Ammon's horn (tissue), 1 donor: Measurements from ENCODE around the gene ZNF324B.
"Not testable (repeated sequence)": the region's sequence is repeated elsewhere in the genome, so short reads cannot be mapped to it uniquely, and the experiment has no call there.

Source experiments
- DNase-seq: peaks from one replicate; pipeline ENCODE4 v3.0.0-alpha.2; 2016; ENCODE audit warnings: low spot score

Gene ZNF324B

DNA sequence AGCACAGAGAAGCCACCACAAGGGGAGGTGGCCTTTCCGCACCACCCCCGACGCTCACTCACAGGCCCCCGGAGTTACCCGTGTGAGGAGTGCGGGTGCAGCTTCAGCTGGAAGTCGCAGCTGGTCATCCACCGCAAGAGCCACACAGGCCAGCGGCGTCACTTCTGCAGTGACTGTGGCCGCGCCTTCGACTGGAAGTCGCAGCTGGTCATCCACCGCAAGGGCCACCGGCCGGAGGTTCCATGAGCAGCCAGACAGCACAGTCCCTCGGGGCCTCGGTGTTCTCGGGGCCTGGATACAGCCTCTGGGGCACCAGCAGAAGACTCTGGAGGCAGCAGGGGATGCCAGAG lies 29.0 kb downstream of the ZNF324B start:
- DNase-seq = no peak

DNA sequence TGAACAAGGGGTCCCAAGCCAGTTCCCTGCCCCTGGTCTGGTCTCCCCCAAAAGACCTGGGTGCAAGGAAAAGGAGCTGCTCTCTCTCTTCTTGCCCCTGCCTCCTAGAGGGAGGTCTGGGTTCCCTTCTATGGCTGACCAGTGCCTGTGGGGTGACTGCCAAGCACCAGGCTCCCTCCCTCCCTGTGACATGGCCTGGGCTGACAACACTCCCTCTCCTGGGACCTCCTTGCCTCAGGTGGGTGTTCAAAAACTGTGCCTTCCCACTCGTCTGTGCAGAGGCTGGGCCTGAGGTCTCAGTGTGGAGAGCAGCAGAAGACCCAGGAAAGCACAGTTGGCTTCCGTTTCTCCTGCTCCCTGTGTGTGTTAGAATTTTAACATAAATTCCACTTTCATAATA lies 29.4 kb downstream of the ZNF324B start:
- no peak for DNase-seq

DNA sequence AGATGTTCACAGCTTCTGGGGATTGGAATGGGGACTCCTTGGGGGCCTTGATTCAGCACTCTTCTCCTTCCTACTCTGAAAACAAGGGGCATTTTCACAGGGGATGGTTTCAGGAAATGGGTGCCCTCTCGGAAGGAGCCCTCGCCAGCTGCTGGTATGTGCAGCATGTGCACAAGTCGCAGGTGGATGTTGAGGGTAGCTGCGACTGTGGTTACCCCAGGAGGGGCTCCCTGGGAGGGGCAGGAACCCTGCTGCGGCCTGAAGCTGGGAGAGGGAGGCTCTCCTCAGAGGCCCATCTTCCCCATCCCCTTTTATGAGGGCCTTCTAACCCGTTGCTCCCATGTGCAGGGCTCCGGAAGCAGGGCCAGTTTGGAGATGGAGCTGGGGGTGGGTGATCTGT lies 30.9 kb downstream of the ZNF324B start:
- DNase-seq = no peak

DNA sequence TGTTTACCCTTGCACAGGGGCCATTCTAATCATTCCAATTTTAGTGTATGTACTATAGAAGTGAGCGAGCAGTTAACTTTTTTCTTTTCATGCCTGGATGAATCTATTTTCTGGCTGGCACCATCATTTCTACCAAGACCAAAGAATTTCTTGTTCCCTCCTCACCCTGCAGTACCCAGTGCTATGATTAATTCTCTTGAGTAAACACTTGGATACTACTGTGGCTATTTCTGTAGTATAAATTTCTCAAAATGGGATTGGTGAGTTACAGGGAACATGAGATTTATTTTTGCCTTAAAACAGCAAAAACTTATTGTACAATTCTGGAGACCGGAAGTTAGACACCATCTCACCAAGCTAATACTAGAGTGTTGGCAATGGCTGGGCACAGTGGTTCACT lies 32.4 kb downstream of the ZNF324B start:
- no peak for DNase-seq

DNA sequence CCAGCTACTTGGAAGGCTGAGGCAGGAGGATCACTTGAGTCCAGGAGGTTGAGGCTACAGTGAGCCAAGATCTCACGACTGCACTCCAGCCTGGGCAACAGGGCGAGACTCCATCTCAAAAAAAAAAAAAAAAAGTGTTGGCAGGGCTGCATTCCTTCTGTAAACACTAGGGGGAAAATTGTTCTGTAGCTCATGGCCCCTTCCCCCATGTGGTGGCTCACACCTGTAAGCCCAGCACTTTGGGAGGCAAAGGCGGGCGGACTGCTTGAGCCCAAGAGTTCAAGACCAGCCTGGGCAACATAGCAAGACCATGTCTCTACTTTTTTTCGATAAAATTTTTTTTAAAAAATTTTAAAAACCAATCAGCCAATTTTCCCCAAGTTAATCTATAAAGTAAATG lies 32.9 kb downstream of the ZNF324B start:
- not testable (repeated sequence) for DNase-seq

DNA sequence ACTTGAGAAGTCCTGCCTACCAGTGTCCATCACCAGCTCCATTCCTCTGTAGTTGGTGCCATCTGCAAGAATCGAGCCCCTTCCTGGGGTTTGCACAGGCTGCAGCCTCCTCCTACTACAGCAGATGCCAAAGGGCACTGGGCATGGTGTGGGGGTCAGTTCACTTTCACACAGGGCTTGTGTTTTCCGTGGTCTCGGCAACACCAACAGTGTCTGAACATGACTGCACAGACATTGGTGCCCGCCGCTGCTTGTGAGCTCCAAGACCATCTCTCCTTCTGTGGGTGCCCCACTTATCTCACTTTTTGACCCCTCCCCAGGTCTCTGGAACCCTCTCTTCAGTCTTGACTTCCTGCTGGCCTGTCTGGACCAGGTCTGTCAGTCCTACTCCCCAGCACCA lies 40.0 kb downstream of the ZNF324B start:
- no peak for DNase-seq

DNA sequence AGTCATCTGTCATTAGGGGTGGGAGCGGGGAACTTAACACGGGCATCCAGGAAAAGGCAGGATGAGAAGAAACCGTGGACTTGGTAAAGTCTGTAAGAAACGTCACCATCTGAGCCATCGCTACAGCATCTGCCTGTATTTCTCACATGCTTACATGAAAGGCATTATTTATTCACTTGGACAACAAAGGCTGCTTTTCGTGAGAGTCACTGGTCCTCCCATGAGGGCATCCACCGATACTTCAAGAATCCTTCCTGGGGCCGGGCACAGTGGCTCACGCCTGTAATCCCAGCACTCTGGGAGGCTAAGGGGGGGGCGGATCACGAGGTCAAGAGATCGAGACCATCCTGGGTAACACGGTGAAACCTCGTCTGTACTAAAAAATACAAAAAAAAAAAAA lies 40.8 kb downstream of the ZNF324B start:
- DNase-seq = no peak

DNA sequence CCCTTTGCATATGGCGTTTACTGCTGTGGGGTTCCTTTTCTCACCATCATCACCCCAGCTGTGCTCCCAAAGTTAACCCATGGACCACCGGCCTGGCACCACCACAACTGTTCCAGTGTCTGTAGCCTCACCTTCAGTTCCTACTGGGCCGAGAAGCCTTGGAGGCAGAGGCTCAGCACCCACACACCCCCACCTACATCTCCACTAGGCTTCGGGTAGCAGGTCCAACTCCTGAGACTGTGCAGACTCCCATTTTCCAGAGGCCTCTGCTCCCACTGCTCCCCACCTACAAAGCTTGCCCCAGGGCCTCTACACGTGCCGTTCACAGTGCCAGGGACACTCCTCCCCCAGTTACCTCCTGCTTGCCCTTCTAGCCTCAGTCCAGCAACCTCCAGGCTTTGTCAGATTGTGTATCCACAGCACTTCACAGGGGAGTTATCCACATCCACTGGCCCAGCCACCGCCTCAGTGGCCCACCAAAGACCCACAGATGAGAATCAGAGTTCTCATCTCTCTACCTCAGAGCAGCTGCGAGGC lies 46.3 kb downstream of the ZNF324B start:
- DNase-seq = peak; percentile 2

DNA sequence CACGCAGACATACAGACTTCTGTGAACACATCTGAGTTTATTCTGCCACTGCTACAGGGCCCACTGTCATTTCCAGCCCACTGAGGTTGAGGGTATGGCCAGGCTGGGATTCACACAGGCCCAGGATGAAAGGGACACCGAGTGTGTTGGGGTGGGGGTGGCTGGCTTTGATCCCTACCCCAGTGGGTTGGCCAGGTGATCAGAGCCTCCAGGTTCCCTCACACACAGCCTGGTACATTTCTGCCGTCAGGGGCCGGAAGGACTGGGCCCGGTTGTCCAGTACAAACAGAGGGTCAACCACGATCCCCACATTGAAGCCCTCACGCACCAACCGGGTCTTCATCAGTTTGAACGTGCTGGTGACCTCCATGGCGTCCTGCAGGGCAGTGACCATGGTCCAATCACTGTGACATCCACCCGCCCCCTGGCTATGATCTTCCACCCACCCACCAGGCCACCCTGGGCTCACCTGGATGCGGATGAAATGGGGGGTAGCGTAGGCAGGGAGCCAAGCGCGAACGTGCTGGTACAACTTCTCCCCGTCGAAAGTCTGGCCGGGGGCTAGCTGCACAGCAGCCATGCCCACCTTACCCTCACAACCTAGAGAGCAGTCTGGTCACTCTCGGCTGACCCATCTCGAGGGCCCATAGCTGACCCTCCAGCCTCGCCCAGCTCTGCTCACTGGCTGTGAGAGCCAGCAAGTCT lies 47.0 kb downstream of the ZNF324B start:
- DNase-seq = peak; percentile 4

DNA sequence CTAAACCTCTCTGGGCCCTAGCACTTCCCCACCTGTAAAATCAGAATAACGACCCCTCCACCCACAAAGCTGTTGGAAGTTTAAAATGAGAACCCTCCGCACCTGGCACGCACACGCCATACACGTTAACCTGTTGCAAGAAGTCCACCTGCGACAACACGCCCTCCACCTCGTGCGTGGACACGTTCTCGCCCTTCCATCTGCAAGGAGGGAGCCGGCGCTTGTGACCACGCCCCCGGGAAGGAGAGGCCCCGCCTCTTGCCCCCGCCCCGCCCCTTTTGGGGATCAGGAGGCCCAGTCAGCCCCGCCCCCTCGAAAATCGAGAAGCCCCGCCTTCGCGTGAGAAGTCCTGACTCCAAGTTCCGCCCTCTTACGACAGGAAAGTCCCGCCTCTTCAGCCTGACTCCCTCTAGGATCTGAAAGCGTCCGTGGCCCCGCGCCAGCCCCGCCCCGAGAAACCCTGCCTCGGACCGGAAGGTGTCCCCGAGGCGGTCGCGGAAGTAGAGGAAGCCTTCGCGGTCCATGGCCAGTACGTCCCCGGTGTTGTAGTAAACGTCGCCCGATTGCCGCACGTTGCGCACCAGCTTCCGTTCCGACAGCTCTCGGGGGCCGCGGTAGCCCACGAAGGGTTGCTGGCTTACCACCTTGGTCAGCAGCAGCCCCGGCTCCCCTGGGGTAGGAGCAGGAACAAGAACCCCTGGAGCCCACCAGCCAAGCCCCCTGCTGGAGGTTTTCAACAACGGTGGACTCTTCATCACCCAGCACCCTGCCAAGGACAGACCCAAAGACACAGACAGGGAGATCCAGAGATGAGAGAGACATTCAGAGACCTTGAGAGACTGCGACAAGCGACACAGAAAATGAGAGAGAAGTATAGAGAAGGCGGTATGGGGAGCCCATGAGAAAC lies 47.9 kb downstream of the ZNF324B start:
- peak; percentile 99 for DNase-seq

DNA sequence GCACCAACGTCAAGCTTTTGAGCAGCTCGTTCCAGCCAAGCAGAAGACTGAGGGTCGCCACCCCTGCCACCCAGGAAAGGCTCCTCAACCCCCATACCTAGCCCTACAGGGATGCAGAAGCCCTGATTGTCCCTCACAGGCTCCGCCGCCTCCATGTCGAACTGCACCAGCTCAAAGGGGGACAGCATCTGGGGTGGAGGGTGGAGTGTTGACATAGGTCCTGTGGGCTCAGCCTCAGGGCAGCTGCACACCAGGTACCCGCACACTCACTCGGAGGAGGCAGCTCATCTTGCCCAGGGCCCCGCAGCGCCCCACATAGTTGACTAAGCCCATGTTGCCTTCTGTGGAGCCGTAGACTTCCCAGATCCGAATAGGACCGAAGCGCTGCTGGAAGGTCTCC lies 48.8 kb downstream of the ZNF324B start:
- no peak for DNase-seq
